Endothelial cell of umbilical vein (primary cell): ENCODE data around the gene RPL13. TPM values are rescaled to one million over a fixed set of nuclear protein-coding genes. Genes with fewer than 3 reads are reported as not detected.

ENCODE experiments used
- BruUV-seq: library from RNA; stranded (reverse); fragments of 400-500 nt; replicated peaks from 2 replicates; lab custom pipeline; 2021; lab: Mats Ljungman, UMichigan
- CTCF ChIA-PET: fragments of 300-600, 350-600 bp; sonication (Branson Sonifier 250); formaldehyde crosslinking; loops from one replicate; lab custom pipeline; 2021; ENCODE audit warnings: antibody characterized with exemption, inconsistent platforms; lab: Charles Lee
- POLR2A ChIA-PET: fragments of 300-600, 350-600 bp; sonication (Branson Sonifier 250); formaldehyde crosslinking; loops from one replicate; lab custom pipeline; 2021; ENCODE audit warnings: antibody characterized with exemption, inconsistent platforms; lab: Charles Lee
- DNase-seq: peaks from one replicate; pipeline ENCODE4 v3.0.0-alpha.2; 2011; ENCODE audit warnings: low read depth, low spot score
- FAIRE-seq: peaks from 2 replicates; lab custom pipeline; 2011; peaks lifted over from hg19 to GRCh38; lab: Jason Lieb, UNC
- H2AFZ ChIP-seq: 2 replicates; pipeline ENCODE4 v1.6.0; 2012; ENCODE audit warnings: low read depth, low read length, control low read depth, inconsistent platforms
- H3K27ac ChIP-seq: 2 replicates; pipeline ENCODE4 v1.5.1; 2011; ENCODE audit warnings: low read depth, mild to moderate bottlenecking, control low read depth, low read length, moderate library complexity; ENCODE audit not compliant: insufficient read depth
- H3K27me3 ChIP-seq, 2 experiments: 2 replicates each; pipeline versions ENCODE4 v1.6.0 to v1.6.1; 2011; ENCODE audit warnings: low read length in 2 of 2, mixed read lengths in 1 of 2; ENCODE audit not compliant: control insufficient read depth in 2 of 2, insufficient read depth in 2 of 2
- H3K36me3 ChIP-seq, 2 experiments: 2 replicates in 1 of 2; 3 replicates in 1 of 2; pipeline ENCODE4 v1.5.1; 2011; ENCODE audit warnings: low read length in 2 of 2, mild to moderate bottlenecking in 1 of 2, moderate library complexity in 1 of 2; ENCODE audit not compliant: control insufficient read depth in 2 of 2, insufficient read depth in 2 of 2; ENCODE audit errors: extremely low read depth in 1 of 2
- H3K4me1 ChIP-seq: 3 replicates; pipeline ENCODE4 v1.5.1; 2011; ENCODE audit warnings: mild to moderate bottlenecking, low read length; ENCODE audit not compliant: control insufficient read depth, insufficient read depth; ENCODE audit errors: extremely low read depth
- H3K4me2 ChIP-seq: 2 replicates; pipeline ENCODE4 v1.6.1; 2011; ENCODE audit warnings: low read length, control low read depth, mixed read lengths; ENCODE audit not compliant: insufficient read depth
- H3K4me3 ChIP-seq, 3 experiments: fragments of 200-600 bp in 1 of 3; sonication (generic), shearing (Covaris generic) in 1 of 3; replicated peaks in 1 of 3; 2 replicates each; pipeline ENCODE4 v1.5.1; 2011 to 2016; ENCODE audit warnings: control low read depth in 3 of 3, low read length in 3 of 3, mild to moderate bottlenecking in 2 of 3, inconsistent platforms in 1 of 3, low read depth in 1 of 3, moderate library complexity in 1 of 3; ENCODE audit not compliant: insufficient read depth in 1 of 3
- H3K79me2 ChIP-seq: 2 replicates; pipeline ENCODE4 v1.6.0; 2012; ENCODE audit warnings: low read length, inconsistent platforms; ENCODE audit not compliant: control insufficient read depth, insufficient read depth
- H3K9ac ChIP-seq: replicated peaks from 2 replicates; pipeline ENCODE3; 2011; ENCODE audit warnings: low read length, control low read depth; ENCODE audit not compliant: insufficient read depth; ENCODE audit errors: extremely low read depth
- H3K9me1 ChIP-seq: replicated peaks from 3 replicates; pipeline ENCODE4 v1.6.0; 2011; ENCODE audit warnings: mild to moderate bottlenecking, low read length; ENCODE audit not compliant: control insufficient read depth, insufficient read depth; ENCODE audit errors: extremely low read depth
- H3K9me3 ChIP-seq: replicated peaks from 2 replicates; pipeline ENCODE4 v1.5.1; 2012; ENCODE audit warnings: low read length, inconsistent platforms; ENCODE audit not compliant: control insufficient read depth, insufficient read depth
- H4K20me1 ChIP-seq: replicated peaks from 2 replicates; pipeline ENCODE3; 2011; ENCODE audit warnings: mild to moderate bottlenecking, low read length; ENCODE audit not compliant: control insufficient read depth, insufficient read depth; ENCODE audit errors: extremely low read depth
- EZH2 ChIP-seq: IDR thresholded peaks from 2 replicates; pipeline ENCODE4 v1.6.1; 2012; ENCODE audit warnings: borderline replicate concordance, low read depth, mild to moderate bottlenecking, moderate library complexity, low read length, inconsistent platforms; ENCODE audit not compliant: severe bottlenecking
- FOS ChIP-seq: IDR thresholded peaks from 2 replicates; pipeline ENCODE4 v1.6.1; 2011; ENCODE audit warnings: mild to moderate bottlenecking, low read length, moderate library complexity, borderline replicate concordance; ENCODE audit not compliant: insufficient read depth
- GATA2 ChIP-seq: IDR thresholded peaks from 2 replicates; pipeline ENCODE4 v1.7.0; 2011; ENCODE audit warnings: low read depth, mild to moderate bottlenecking, moderate library complexity, mixed read lengths, low read length; ENCODE audit not compliant: insufficient read length, insufficient read depth
- JUN ChIP-seq: IDR thresholded peaks from 2 replicates; pipeline ENCODE4 v1.6.1; 2011; ENCODE audit warnings: borderline replicate concordance, low read depth; ENCODE audit not compliant: insufficient read length, insufficient read depth
- MYC ChIP-seq: IDR thresholded peaks from one replicate; pipeline ENCODE4 v1.6.1; 2011; ENCODE audit warnings: mild to moderate bottlenecking, low read depth, low read length
- POLR2A ChIP-seq: IDR thresholded peaks from 2 replicates; pipeline ENCODE4 v1.6.1; 2012; ENCODE audit warnings: low read depth, mild to moderate bottlenecking, control low read depth, low read length
- POLR2AphosphoS5 ChIP-seq: IDR thresholded peaks from 2 replicates; pipeline ENCODE4 v1.6.1; 2012; ENCODE audit warnings: low read depth, mild to moderate bottlenecking, control low read depth, low read length, moderate library complexity; ENCODE audit not compliant: insufficient read depth
- dilution Hi-C: fragments of 300-500 bp; cut with MboI; formaldehyde crosslinking; loops from one replicate; pipeline ENCODE4 v1.15.0; 2019; ENCODE audit warnings: low sequenced_read_pairs; ENCODE audit not compliant: extremely low pct_ligation_motif_present
- intact Hi-C: fragments of 100-400 bp; cut with micrococcal nuclease; formaldehyde crosslinking; loops from one replicate; pipeline ENCODE4 v1.10.0; 2022
- polyA plus RNA-seq, 4 experiments: library from polyadenylated mRNA; depleted of rRNA in 3 of 4; stranded (reverse) in 3 of 4; unstranded in 1 of 4; fragments of >200 nt; gene quantifications; 2 replicates each; pipeline versions ENCODE4 v1.2.1 to v1.2.3, GENCODE V29; 2011 to 2012; ENCODE audit warnings: missing spikeins in 1 of 4
- total RNA-seq: library from RNA; stranded (reverse); gene quantifications from 2 replicates; pipeline ENCODE4 v1.2.3, GENCODE V29; 2021
- TF ChIP-seq, protein P1 (sequence below), 2 donors: IDR thresholded peaks; 1 replicate in 1 of 2; 2 replicates in 1 of 2; pipeline ENCODE4 v1.5.1; 2011; ENCODE audit warnings: low read length in 2 of 2, mild to moderate bottlenecking in 2 of 2, moderate library complexity in 2 of 2, control low read depth in 1 of 2, inconsistent platforms in 1 of 2, low read depth in 1 of 2; ENCODE audit not compliant: insufficient read depth in 1 of 2; ENCODE audit errors: extremely low read depth in 1 of 2
- TF ChIP-seq, protein P2 (sequence below): IDR thresholded peaks from 2 replicates; pipeline ENCODE4 v1.6.1; 2011; ENCODE audit not compliant: insufficient read depth, insufficient read length

Gene RPL13
- total and polyA plus RNA-seq, 2 donors (not counting 3 experiments of a cell fraction or from before 2014, with no cell fraction given): 1,463 to 5,670 TPM

DNA sequence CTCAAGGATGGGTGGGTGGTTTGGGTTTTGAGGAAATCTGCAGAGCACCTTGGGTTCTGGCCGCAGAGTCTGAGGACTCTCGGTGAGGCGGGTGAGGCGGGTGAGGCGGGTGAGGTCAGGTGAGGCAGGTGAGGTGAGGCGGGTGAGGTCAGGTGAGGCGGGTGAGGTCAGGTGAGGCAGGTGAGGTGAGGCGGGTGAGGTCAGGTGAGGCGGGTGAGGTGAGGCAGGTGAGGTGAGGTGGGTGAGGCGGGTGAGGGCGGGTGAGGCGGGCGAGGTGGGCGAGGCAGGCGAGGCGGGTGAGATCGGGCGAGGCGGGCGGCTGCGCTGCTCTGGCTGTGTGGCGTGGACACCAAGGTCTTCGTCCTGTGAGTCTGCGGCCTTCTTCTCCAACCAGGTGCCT is 24.1 kb upstream of the RPL13 start:
- H3K9me1 ChIP-seq: no peaks in the 10 kb centered on the region
- ChIA-PET CTCF (no interaction called here), POLR2A (no interaction called here)
- dilution Hi-C loops (no loop called here), intact Hi-C loops (no loop called here)
- H3K4me2 ChIP-seq: no peak overlapping the region
- peaks cover 0 to 38% of the 10 kb centered on the region in 2 experiments for H3K36me3 ChIP-seq
- TF ChIP-seq FOS: no peak
- TF ChIP-seq, protein P1, sequence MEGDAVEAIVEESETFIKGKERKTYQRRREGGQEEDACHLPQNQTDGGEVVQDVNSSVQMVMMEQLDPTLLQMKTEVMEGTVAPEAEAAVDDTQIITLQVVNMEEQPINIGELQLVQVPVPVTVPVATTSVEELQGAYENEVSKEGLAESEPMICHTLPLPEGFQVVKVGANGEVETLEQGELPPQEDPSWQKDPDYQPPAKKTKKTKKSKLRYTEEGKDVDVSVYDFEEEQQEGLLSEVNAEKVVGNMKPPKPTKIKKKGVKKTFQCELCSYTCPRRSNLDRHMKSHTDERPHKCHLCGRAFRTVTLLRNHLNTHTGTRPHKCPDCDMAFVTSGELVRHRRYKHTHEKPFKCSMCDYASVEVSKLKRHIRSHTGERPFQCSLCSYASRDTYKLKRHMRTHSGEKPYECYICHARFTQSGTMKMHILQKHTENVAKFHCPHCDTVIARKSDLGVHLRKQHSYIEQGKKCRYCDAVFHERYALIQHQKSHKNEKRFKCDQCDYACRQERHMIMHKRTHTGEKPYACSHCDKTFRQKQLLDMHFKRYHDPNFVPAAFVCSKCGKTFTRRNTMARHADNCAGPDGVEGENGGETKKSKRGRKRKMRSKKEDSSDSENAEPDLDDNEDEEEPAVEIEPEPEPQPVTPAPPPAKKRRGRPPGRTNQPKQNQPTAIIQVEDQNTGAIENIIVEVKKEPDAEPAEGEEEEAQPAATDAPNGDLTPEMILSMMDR (IDR thresholded peaks at IDR 0.05; ENCODE audit: extremely low read depth in 1 of 2, insufficient read depth in 1 of 2, low read depth in 1 of 2, low read length in 2 of 2): no peak
- TF ChIP-seq POLR2AphosphoS5: no peak
- TF ChIP-seq, protein P2, sequence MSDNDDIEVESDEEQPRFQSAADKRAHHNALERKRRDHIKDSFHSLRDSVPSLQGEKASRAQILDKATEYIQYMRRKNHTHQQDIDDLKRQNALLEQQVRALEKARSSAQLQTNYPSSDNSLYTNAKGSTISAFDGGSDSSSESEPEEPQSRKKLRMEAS: no peak
- no peak for TF ChIP-seq MYC
- TF ChIP-seq EZH2: no peak
- no peak for TF ChIP-seq GATA2
- TF ChIP-seq POLR2A: no peak
- no peak for TF ChIP-seq JUN
- H4K20me1 ChIP-seq: no peaks in the 10 kb centered on the region
- FAIRE-seq: no peak
- no TSS peak for BruUV-seq
- no peaks in the 10 kb centered on the region for H3K27me3 ChIP-seq
- no peak overlapping the region for H2AFZ ChIP-seq
- DNase-seq: no peak
- no peak overlapping the region for H3K4me3 ChIP-seq
- H3K27ac ChIP-seq: no peak overlapping the region
- H3K9ac ChIP-seq: no peak overlapping the region
- peaks cover 7% of the 10 kb centered on the region for H3K79me2 ChIP-seq
- H3K9me3 ChIP-seq: no peaks in the 10 kb centered on the region
- peaks cover 17% of the 10 kb centered on the region for H3K4me1 ChIP-seq
